Stimulated activated CD4-positive, alpha-beta T cell treated with anti-CD3 and anti-CD28 coated beads, Interleukin-4, amount 100 ng/mL, for 24 hours (primary cell): ENCODE data around the gene INO80D.
"Not testable (repeated sequence)": the region's sequence is repeated elsewhere in the genome, so short reads cannot be mapped to it uniquely, and the experiment has no call there.

Experiments
- DNase-seq: peaks from one replicate; pipeline ENCODE4 v3.0.0-alpha.2; 2020

The INO80D gene

GRCh38 chr2:206085742-206086445 lies at the start of gene INO80D:
Gene INO80D (minus strand): TSS chr2:206086174. CDS start chr2:206063016, 23,158 bp downstream.
- peak; percentile 83 for DNase-seq

GRCh38 chr2:206127656-206128055 lies 41.7 kb upstream of the INO80D start:
- no peak for DNase-seq

- DNase-seq: no peak
These were observed 39.9 kb upstream of the INO80D start for GRCh38 chr2:206125901-206126300.

- DNase-seq: not testable (repeated sequence)
These were observed 36.6 kb upstream of the INO80D start for GRCh38 chr2:206122569-206122968.

GRCh38 chr2:206116278-206116677 lies 30.3 kb upstream of the INO80D start:
- no peak for DNase-seq

GRCh38 chr2:206115026-206115578 lies 29.1 kb upstream of the INO80D start:
- DNase-seq: no peak

GRCh38 chr2:206112846-206113547 lies 27.0 kb upstream of the INO80D start:
- no peak for DNase-seq

- no peak for DNase-seq
These were observed 26.1 kb upstream of the INO80D start for GRCh38 chr2:206112108-206112507.

- no peak for DNase-seq
These were observed 22.7 kb upstream of the INO80D start for GRCh38 chr2:206108713-206109112.

GRCh38 chr2:206105541-206105940 lies 19.6 kb upstream of the INO80D start:
- DNase-seq: no peak

GRCh38 chr2:206105038-206105437 lies 19.1 kb upstream of the INO80D start:
- no peak for DNase-seq

- DNase-seq: not testable (repeated sequence)
These were observed 12.9 kb upstream of the INO80D start for GRCh38 chr2:206098872-206099271.

GRCh38 chr2:206098471-206098870 lies 12.5 kb upstream of the INO80D start:
- DNase-seq: no peak

GRCh38 chr2:206096876-206097275 lies 10.9 kb upstream of the INO80D start:
- no peak for DNase-seq

- DNase-seq: no peak
These were observed 9.8 kb upstream of the INO80D start for GRCh38 chr2:206095536-206096332.

GRCh38 chr2:206092297-206092696 lies 6.3 kb upstream of the INO80D start:
- DNase-seq: no peak

GRCh38 chr2:206088248-206088647 lies 2.3 kb upstream of the INO80D start:
- no peak for DNase-seq

- no peak for DNase-seq
These were observed 859 bp upstream of the INO80D start for GRCh38 chr2:206086716-206087350.

GRCh38 chr2:206084870-206085741 lies 868 bp downstream of the INO80D start:
- peak; percentile 40 for DNase-seq

- peak; percentile 12 for DNase-seq
These were observed 1.5 kb downstream of the INO80D start for GRCh38 chr2:206084439-206084869.

- DNase-seq: peak; percentile 32
These were observed 2.2 kb downstream of the INO80D start for GRCh38 chr2:206083602-206084438.
